CD4-positive, alpha-beta T cell (primary cell): Measurements from ENCODE around the gene VAPB. TPM values are rescaled to one million over a fixed set of nuclear protein-coding genes. Genes with fewer than 3 reads are reported as not detected.
"Not testable (repeated sequence)": the region's sequence is repeated elsewhere in the genome, so short reads cannot be mapped to it uniquely, and the experiment has no call there.

Experiments
- ATAC-seq: fragments of 200-7000 bp; cut with Tn5 transposase; one replicate; pipeline ENCODE4 v1.10.0; 2022; ENCODE audit warnings: mild to moderate bottlenecking; ENCODE audit not compliant: poor library complexity
- CTCF ChIA-PET: fragments of 350-600 bp; sonication (Branson Sonifier 250); formaldehyde crosslinking; loops from one replicate; lab custom pipeline; 2021; ENCODE audit warnings: antibody characterized with exemption, inconsistent platforms; lab: Charles Lee
- POLR2A ChIA-PET: fragments of 350-600 bp; sonication (Branson Sonifier 250); formaldehyde crosslinking; loops from one replicate; lab custom pipeline; 2021; ENCODE audit warnings: antibody characterized with exemption, inconsistent platforms; lab: Charles Lee
- DNase-seq, 14 experiments: peaks; one replicate each; pipeline ENCODE4 v3.0.0-alpha.2; 2013 to 2020; ENCODE audit warnings: mixed read lengths in 2 of 14
- H3K27ac ChIP-seq, 2 donors: one replicate each; pipeline versions ENCODE4 v1.5.1 to v1.7.0; 2013; ENCODE audit warnings: low read length in 2 of 2, low read depth in 1 of 2, mild to moderate bottlenecking in 1 of 2
- H3K27me3 ChIP-seq, 2 experiments: 1 replicate in 1 of 2; 2 replicates in 1 of 2; pipeline versions ENCODE4 v1.6.1 to v1.7.0; 2013; ENCODE audit warnings: low read length in 2 of 2, control low read depth in 1 of 2, mild to moderate bottlenecking in 1 of 2, moderate library complexity in 1 of 2; ENCODE audit not compliant: insufficient read depth in 2 of 2, control insufficient read depth in 1 of 2
- H3K36me3 ChIP-seq: one replicate; pipeline ENCODE4 v1.6.1; 2013; ENCODE audit warnings: low read length, control low read depth; ENCODE audit not compliant: insufficient read depth
- H3K4me1 ChIP-seq: one replicate; pipeline ENCODE4 v1.6.1; 2013; ENCODE audit warnings: low read length, control low read depth; ENCODE audit not compliant: insufficient read depth
- H3K4me3 ChIP-seq: one replicate; pipeline ENCODE4 v1.5.1; 2013; ENCODE audit warnings: mild to moderate bottlenecking, low read length, moderate library complexity
- H3K9me3 ChIP-seq, 2 experiments: 1 replicate in 1 of 2; 2 replicates in 1 of 2; pipeline versions ENCODE4 v1.6.1 to v1.7.0; 2013; ENCODE audit warnings: low read length in 2 of 2, mild to moderate bottlenecking in 2 of 2, control low read depth in 1 of 2, moderate library complexity in 1 of 2; ENCODE audit not compliant: control insufficient read depth in 1 of 2, insufficient read depth in 1 of 2
- H3K27ac Mint-ChIP-seq: one replicate; pipeline ENCODE4 v1.8.0; 2020; ENCODE audit warnings: mixed read lengths
- H3K27me3 Mint-ChIP-seq: one replicate; pipeline ENCODE4 v1.8.0; 2021; ENCODE audit warnings: mixed read lengths
- H3K36me3 Mint-ChIP-seq: one replicate; pipeline ENCODE4 v1.8.0; 2021; ENCODE audit warnings: low read depth, mixed read lengths
- H3K4me1 Mint-ChIP-seq: one replicate; pipeline ENCODE4 v1.8.0; 2021; ENCODE audit warnings: low read depth, mixed read lengths
- H3K4me3 Mint-ChIP-seq: one replicate; pipeline ENCODE4 v1.8.0; 2020; ENCODE audit warnings: mild to moderate bottlenecking, mixed read lengths
- H3K9me3 Mint-ChIP-seq: one replicate; pipeline ENCODE4 v1.8.0; 2020; ENCODE audit warnings: mixed read lengths
- CTCF ChIP-seq: fragments of 200-600 bp; IDR thresholded peaks from one replicate; pipeline ENCODE4 v1.8.0; 2022; ENCODE audit warnings: antibody characterized with exemption, mild to moderate bottlenecking
- intact Hi-C, 2 experiments: fragments of 100-400 bp; cut with DNase I in 1 of 2; cut with micrococcal nuclease in 1 of 2; formaldehyde crosslinking; loops; one replicate each; pipeline versions ENCODE4 v1.15.1 to v1.9.0; 2023 to 2025; cut with DNase I, micrococcal nuclease
- total RNA-seq, 174 experiments: library from RNA in 2 of 174; stranded (reverse) in 2 of 174; gene quantifications; one replicate each; pipeline ENCODE4 v1.2.3 and lab custom pipeline; 2021 to 2026

Gene VAPB
- total RNA-seq, 2 experiments from 2014 or later = 25.2 to 29.4 TPM

DNA sequence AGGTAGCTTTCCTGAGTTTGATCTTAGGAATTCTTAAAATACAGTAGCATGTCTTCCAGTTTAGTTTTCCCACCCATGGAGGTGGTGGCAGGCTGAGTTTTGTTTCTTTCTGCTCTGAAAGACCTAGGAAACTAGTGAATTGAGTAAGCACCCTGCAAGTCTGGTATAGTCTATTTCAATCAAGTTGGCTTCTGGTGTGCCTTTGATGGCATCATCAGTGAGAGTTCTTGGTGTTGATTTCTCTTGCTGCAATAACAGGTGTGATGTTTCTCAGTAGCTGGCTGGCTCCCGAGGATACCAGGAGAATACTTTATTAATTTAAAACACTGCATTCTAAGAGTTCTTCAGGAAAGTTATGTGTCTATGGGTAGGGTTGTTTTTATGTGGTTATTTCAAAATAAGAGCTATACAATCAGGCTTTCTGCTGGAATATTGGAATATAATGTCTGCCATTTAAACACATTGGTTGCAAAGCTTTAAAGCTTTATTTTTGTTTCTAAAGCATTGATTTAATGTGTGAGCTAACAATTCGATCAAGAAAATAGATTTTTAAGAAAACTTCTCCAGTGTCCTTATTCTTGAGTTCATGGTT is 19.0 kb downstream of the VAPB start:
- no peaks in the 10 kb centered on the region for H3K9me3 ChIP-seq
- Mint-ChIP-seq H3K27ac (peak overlapping the region; percentile 88), H3K27me3 (no peaks in the 10 kb centered on the region), H3K4me3 (peak overlapping the region; percentile 79), H3K36me3 (no peaks in the 10 kb centered on the region), H3K4me1 (peaks cover 38% of the 10 kb centered on the region), H3K9me3 (no peaks in the 10 kb centered on the region)
- intact Hi-C loops = loop anchor here in 1 of 2 experiments (2.0 to 5.0 kb wide), 4 partner anchors 19 to 244 kb away; partner anchors contain the start of genes RAB22A, STX16 and VAPB
- no peak for TF ChIP-seq CTCF
- peak overlapping the region; percentile 32 to 65 for H3K27ac ChIP-seq
- no peak overlapping the region for H3K4me3 ChIP-seq
- H3K27me3 ChIP-seq = no peaks in the 10 kb centered on the region
- peak; percentile 77 for ATAC-seq
- ChIA-PET POLR2A (interaction anchor here (1.0 to 1.9 kb wide), 4 partner anchors 13 to 111 kb away, joined by 3 to 20 read pairs (median 6); partner anchors contain the start of genes RAB22A and VAPB), CTCF (no interaction called here)
- peak in 5 of 14 experiments; percentile 22 to 46 (median 40) for DNase-seq
- no peaks in the 10 kb centered on the region for H3K36me3 ChIP-seq
- peaks cover 18% of the 10 kb centered on the region for H3K4me1 ChIP-seq

DNA sequence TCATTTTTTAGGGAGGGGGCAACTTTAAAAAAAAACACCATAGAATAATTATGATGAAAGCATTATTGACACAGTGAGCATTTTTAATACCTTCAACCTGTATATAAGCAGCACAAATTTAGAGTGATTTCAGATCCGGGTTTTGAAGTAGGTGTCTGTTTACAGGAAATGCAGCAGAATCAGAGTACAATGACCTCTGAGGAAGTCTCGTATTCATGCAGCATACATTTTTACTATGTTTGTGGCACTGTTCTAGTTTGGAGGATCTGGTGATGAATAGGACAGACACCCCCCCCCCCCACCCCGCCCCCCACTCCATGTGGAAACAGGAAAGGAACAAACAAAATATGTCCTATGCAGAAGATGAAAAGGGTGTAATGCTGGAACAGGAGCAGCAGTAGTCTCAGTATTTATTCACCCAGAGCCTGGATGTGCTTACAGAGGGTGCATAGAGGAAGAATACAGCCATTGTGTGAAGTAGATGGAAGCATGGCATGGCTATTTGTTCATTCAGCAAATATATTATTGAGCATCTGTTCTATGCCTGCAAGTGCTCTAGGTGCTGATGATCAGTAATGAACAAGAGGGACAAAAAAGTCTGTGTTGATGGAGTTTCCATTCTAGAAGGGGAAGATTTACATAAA is 19.7 kb downstream of the VAPB start:
- no peak overlapping the region for H3K4me3 ChIP-seq

GRCh38 chr20:58414216-58414615 is 25.2 kb downstream of the VAPB start:
- CTCF ChIA-PET, H3K27me3 Mint-ChIP-seq: not testable (repeated sequence)

More for the DNA sequence above, 19.7 kb downstream of the VAPB start:
- H3K4me3 Mint-ChIP-seq = peak overlapping the region; percentile 79
- ATAC-seq = peak; percentile 82
- H3K27me3 ChIP-seq = no peaks in the 10 kb centered on the region
- H3K4me1 ChIP-seq = peaks cover 17% of the 10 kb centered on the region
- no peaks in the 10 kb centered on the region for H3K36me3 ChIP-seq
- H3K27me3 Mint-ChIP-seq = no peaks in the 10 kb centered on the region
- DNase-seq = peak in 4 of 14 experiments; percentile 31 to 65 (median 38)
- no peaks in the 10 kb centered on the region for H3K9me3 ChIP-seq
- H3K4me1 Mint-ChIP-seq = peaks cover 38% of the 10 kb centered on the region
- ChIA-PET POLR2A (interaction anchor here (1.0 to 1.9 kb wide), 4 partner anchors 12 to 112 kb away, joined by 3 to 20 read pairs (median 6); partner anchors contain the start of genes RAB22A and VAPB), CTCF (interaction anchor here (0.6 kb wide), 1 partner anchor 9 kb away, joined by 3 read pairs; no protein-coding TSS in a partner anchor)
- no peak for TF ChIP-seq CTCF
- intact Hi-C loops = loop anchor here in 1 of 2 experiments (2.0 to 5.0 kb wide), 4 partner anchors 20 to 244 kb away; partner anchors contain the start of genes RAB22A, STX16 and VAPB
- H3K27ac Mint-ChIP-seq = peak overlapping the region; percentile 88
- H3K27ac ChIP-seq = peak overlapping the region in 1 of 2 donors; percentile 19
- no peaks in the 10 kb centered on the region for H3K36me3 Mint-ChIP-seq
- no peaks in the 10 kb centered on the region for H3K9me3 Mint-ChIP-seq

DNA sequence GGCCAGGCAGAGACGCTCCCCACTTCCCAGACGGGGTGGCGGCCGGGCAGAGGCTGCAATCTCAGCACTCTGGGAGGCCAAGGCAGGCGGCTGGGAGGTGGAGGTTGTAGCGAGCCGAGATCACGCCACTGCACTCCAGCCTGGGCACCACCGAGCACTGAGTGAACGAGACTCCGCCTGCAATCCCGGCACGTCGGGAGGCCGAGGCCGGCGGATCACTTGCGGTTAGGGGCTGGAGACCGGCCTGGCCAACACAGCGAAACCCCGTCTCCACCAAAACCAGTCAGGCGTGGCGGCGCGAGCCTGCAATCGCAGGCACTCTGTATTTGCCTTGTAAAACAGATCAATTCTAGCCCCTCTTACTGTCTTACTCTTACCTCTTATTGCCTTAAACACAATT is 25.8 kb downstream of the VAPB start:
- H3K4me1 ChIP-seq, H3K9me3 Mint-ChIP-seq, H3K4me3 ChIP-seq, H3K9me3 ChIP-seq, H3K4me3 Mint-ChIP-seq, POLR2A ChIA-PET, DNase-seq, ATAC-seq, H3K27me3 Mint-ChIP-seq, H3K27me3 ChIP-seq, H3K27ac Mint-ChIP-seq, CTCF ChIA-PET, H3K27ac ChIP-seq, intact Hi-C loops: not testable (repeated sequence)
- H3K36me3 Mint-ChIP-seq = peaks cover 31% of the 10 kb centered on the region
- H3K4me1 Mint-ChIP-seq = peaks cover 52% of the 10 kb centered on the region
- peaks cover 16% of the 10 kb centered on the region for H3K36me3 ChIP-seq

More at GRCh38 chr20:58414216-58414615, 25.2 kb downstream of the VAPB start:
- H3K9me3 Mint-ChIP-seq, H3K27ac ChIP-seq, H3K9me3 ChIP-seq, H3K4me3 ChIP-seq, H3K27ac Mint-ChIP-seq, H3K4me1 ChIP-seq, H3K27me3 ChIP-seq, H3K4me3 Mint-ChIP-seq, intact Hi-C loops, DNase-seq, ATAC-seq, POLR2A ChIA-PET: not testable (repeated sequence)
- Mint-ChIP-seq H3K4me1 (peaks cover 54% of the 10 kb centered on the region), H3K36me3 (peaks cover 25% of the 10 kb centered on the region)
- H3K36me3 ChIP-seq = peaks cover 10% of the 10 kb centered on the region
